Measurements from ENCODE around the gene GJB5. TPM values are rescaled to one million over a fixed set of nuclear protein-coding genes. Genes with fewer than 3 reads are reported as not detected.

The GJB5 gene
- total RNA-seq, 4 donors from 2014 or later: 1.9 TPM; not detected in 3

DNA sequence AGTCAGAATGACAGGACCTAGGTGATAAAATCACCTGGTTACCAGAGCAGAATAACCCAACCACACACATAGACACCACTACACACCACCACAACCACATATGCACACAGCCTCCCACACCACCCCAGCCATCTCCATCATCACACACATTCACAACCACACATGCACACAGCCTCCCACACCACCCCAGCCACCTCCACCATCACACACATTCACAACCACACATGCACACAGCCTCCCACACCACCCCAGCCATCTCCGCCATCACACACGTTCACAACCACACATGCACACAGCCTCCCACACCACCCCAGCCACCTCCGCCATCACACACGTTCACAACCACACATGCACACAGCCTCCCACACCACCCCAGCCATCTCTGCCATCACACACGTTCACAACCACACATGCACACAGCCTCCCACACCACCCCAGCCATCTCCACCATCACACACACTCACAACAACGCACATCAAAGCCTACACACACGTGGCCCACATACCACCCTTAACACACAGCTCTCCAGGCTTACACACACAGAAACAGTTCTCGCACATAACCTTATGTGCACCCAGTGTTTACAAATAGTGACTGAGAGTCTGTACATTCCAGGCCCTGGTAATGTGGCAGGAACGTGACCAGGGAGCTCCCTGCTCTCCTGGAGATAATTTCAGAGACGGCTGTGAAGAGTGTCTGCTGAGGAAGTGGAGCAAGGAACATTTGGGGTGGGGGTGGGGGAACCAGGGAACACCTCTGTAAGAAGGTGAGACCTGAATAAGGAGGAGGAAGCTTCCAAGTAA, 22.9 kb downstream of the GJB5 start:
- H3K27me3 ChIP-seq: peaks cover 90% of the 10 kb centered on the region
- no peaks in the 10 kb centered on the region for H3K9me3 ChIP-seq
- H3K36me3 ChIP-seq: no peaks in the 10 kb centered on the region
- no peak for ATAC-seq
- no peak overlapping the region for H3K4me3 ChIP-seq
- H3K4me1 ChIP-seq: peaks cover 0 to 16% (median 8%) of the 10 kb centered on the region in 3 donors
- 36 to 59% methylated on average over 8 to 10 of the region's 10 CpGs for WGBS, 2 donors (ENCODE audit: low coverage in 1 of 2)
- TF ChIP-seq, protein P1, sequence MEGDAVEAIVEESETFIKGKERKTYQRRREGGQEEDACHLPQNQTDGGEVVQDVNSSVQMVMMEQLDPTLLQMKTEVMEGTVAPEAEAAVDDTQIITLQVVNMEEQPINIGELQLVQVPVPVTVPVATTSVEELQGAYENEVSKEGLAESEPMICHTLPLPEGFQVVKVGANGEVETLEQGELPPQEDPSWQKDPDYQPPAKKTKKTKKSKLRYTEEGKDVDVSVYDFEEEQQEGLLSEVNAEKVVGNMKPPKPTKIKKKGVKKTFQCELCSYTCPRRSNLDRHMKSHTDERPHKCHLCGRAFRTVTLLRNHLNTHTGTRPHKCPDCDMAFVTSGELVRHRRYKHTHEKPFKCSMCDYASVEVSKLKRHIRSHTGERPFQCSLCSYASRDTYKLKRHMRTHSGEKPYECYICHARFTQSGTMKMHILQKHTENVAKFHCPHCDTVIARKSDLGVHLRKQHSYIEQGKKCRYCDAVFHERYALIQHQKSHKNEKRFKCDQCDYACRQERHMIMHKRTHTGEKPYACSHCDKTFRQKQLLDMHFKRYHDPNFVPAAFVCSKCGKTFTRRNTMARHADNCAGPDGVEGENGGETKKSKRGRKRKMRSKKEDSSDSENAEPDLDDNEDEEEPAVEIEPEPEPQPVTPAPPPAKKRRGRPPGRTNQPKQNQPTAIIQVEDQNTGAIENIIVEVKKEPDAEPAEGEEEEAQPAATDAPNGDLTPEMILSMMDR (IDR thresholded peaks at IDR 0.05): no peak
- no peak for TF ChIP-seq POLR2AphosphoS5 (IDR thresholded peaks at IDR 0.05)
- no peak for TF ChIP-seq EP300 (IDR thresholded peaks at IDR 0.05)
- no peak for TF ChIP-seq POLR2A (IDR thresholded peaks at IDR 0.05)
- no peak overlapping the region for H3K27ac ChIP-seq

DNA sequence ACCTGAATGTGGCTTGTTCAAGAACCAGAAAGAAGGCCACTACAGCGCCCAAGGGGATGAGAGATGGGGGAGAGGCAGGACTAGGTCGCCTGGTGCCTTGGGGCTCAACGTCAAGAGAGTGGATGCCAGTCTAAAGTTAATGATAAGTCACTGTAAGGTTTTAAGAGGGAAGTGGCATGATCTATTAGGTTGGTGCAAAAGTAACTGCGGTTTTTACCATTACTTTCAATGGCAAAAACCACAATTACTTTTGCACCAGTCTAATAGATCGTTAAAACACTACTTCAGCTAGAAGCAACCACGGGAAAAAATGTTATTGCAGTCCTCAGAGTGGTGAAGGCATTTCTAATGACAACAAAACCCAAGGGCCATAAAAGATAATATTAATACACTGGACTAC, 23.5 kb downstream of the GJB5 start:
- no peak overlapping the region for H3K4me3 ChIP-seq
- H3K36me3 ChIP-seq: no peaks in the 10 kb centered on the region
- no peak for ATAC-seq
- peaks cover 0 to 16% (median 8%) of the 10 kb centered on the region in 3 donors for H3K4me1 ChIP-seq
- no peak overlapping the region for H3K27ac ChIP-seq
- H3K9me3 ChIP-seq: no peaks in the 10 kb centered on the region
- TF ChIP-seq, protein P1 (IDR thresholded peaks at IDR 0.05): no peak
- TF ChIP-seq EP300 (IDR thresholded peaks at IDR 0.05) (no peak), POLR2A (IDR thresholded peaks at IDR 0.05) (no peak), POLR2AphosphoS5 (IDR thresholded peaks at IDR 0.05) (no peak)
- peaks cover 90% of the 10 kb centered on the region for H3K27me3 ChIP-seq
- 67 to 90% methylated on average over 2 to 6 of the region's 6 CpGs for WGBS, 2 donors (ENCODE audit: low coverage in 1 of 2)

DNA sequence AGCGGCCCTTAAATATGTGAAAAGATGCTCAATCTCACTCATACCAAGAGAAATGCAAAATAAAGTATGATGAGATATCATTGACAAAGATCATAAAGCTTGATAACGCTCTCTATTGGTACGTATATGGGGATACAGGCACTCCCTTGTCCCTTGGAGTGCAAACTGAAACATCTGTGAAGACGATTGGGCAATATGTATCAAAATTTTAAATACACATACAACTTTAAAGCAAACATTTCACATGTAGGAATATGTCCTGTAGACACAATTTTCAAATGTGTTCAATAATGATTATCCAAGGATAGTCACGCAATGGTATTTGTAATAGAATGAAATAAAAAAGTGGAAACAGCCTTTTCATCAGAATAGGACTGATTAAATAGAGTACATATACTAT, 24.2 kb downstream of the GJB5 start:
- no peaks in the 10 kb centered on the region for H3K36me3 ChIP-seq
- H3K27ac ChIP-seq: no peak overlapping the region
- H3K4me1 ChIP-seq: peaks cover 0 to 16% (median 8%) of the 10 kb centered on the region in 3 donors
- no peaks in the 10 kb centered on the region for H3K9me3 ChIP-seq
- 78 to 82% methylated on average over 5 of the region's 5 CpGs for WGBS, 2 donors (ENCODE audit: low coverage in 1 of 2)
- peaks cover 93% of the 10 kb centered on the region for H3K27me3 ChIP-seq
- TF ChIP-seq POLR2A (IDR thresholded peaks at IDR 0.05) (no peak), EP300 (IDR thresholded peaks at IDR 0.05) (no peak), POLR2AphosphoS5 (IDR thresholded peaks at IDR 0.05) (no peak)
- TF ChIP-seq, protein P1 (IDR thresholded peaks at IDR 0.05): no peak
- no peak overlapping the region for H3K4me3 ChIP-seq
- no peak for ATAC-seq

DNA sequence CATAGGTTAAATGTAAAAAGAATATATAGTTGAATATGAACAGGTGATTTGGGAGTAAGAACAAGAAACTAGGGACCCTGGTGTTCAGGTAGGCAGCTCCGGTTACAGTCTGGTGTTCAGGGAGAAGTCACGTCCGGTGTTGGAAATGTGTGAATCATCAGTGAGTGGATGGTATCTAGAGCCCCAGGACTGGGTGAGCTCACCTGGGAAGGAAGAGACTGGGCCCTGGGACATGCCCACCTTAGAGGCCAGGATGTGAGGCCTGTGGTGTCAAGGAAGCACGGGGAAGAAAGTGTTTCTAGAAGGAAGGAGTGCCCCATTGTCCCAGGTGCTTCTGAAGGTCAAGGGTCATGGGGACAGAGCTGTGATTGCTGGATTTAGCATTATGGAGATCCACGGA, 24.7 kb downstream of the GJB5 start:
- H3K27ac ChIP-seq: no peak overlapping the region
- whole genome bisulfite sequencing, 2 donors (ENCODE audit: low coverage in 1 of 2): 63 to 94% methylated on average over 3 to 5 of the region's 5 CpGs
- peaks cover 0 to 16% (median 8%) of the 10 kb centered on the region in 3 donors for H3K4me1 ChIP-seq
- peaks cover 89% of the 10 kb centered on the region for H3K27me3 ChIP-seq
- TF ChIP-seq EP300 (IDR thresholded peaks at IDR 0.05): no peak
- TF ChIP-seq POLR2AphosphoS5 (IDR thresholded peaks at IDR 0.05): no peak
- TF ChIP-seq, protein P1 (IDR thresholded peaks at IDR 0.05): no peak
- no peak for TF ChIP-seq POLR2A (IDR thresholded peaks at IDR 0.05)
- no peaks in the 10 kb centered on the region for H3K36me3 ChIP-seq
- no peaks in the 10 kb centered on the region for H3K9me3 ChIP-seq
- no peak for ATAC-seq
- no peak overlapping the region for H3K4me3 ChIP-seq

DNA sequence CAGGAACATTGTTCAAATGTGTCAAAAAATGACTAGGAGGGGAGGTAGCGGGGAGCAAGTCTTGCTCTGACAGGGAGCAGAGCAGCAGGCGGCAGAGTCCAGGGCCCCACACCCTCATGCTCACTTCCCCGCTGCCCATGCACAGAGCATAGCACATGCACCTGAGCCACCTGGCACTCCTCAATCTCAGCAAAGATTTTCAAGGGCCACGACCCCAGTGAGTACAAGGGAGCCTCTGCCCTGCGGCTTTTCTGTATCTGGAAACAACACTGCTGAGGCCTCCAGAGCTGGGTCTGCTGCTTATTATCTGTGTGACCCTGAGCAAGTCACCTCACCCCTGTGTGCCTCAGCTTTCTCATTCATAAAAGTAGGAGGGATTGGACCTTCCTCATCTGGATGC, 25.1 kb downstream of the GJB5 start:
- Histone ChIP-seq H3K27me3 (peaks cover 89% of the 10 kb centered on the region), H3K4me3 (no peak overlapping the region), H3K36me3 (no peaks in the 10 kb centered on the region), H3K4me1 (peaks cover 0 to 16% (median 8%) of the 10 kb centered on the region in 3 donors), H3K9me3 (no peaks in the 10 kb centered on the region), H3K27ac (no peak overlapping the region)
- ATAC-seq: no peak
- WGBS, 2 donors (ENCODE audit: low coverage in 1 of 2): 94% methylated on average over 2 of the region's 5 CpGs; no CpG with 5 or more reads in 1 of the 2 donors
- TF ChIP-seq POLR2A (IDR thresholded peaks at IDR 0.05): no peak
- no peak for TF ChIP-seq POLR2AphosphoS5 (IDR thresholded peaks at IDR 0.05)
